Right lobe of liver (tissue), 6 donors: Measurements from ENCODE around the gene MCF2L2. TPM values are rescaled to one million over a fixed set of nuclear protein-coding genes. Genes with fewer than 3 reads are reported as not detected.

Experiments
- ATAC-seq, 4 donors: fragments of 200-7000 bp; cut with Tn5 transposase; one replicate each; pipeline ENCODE4 v1.9.1; 2020; ENCODE audit warnings: mild to moderate bottlenecking in 4 of 4, moderate library complexity in 4 of 4
- DNase-seq, 3 donors: peaks; one replicate each; pipeline ENCODE4 v3.0.0-alpha.2; 2020
- H3K27ac ChIP-seq, 3 donors: fragments of 200-600 bp; one replicate each; pipeline ENCODE4 v1.8.0; 2022
- H3K27me3 ChIP-seq, 2 donors: fragments of 200-600 bp; one replicate each; pipeline ENCODE4 v1.8.0; 2022
- H3K36me3 ChIP-seq, 4 donors: fragments of 200-600 bp; sonication (generic) in 1 of 4; one replicate each; pipeline versions ENCODE4 v1.5.1 to v1.8.0; 2017 to 2022; ENCODE audit warnings: control low read depth in 1 of 4
- H3K4me1 ChIP-seq, 4 donors: fragments of 200-600 bp; sonication (generic) in 1 of 4; one replicate each; pipeline versions ENCODE4 v1.5.1 to v1.8.0; 2017 to 2022; ENCODE audit warnings: control low read depth in 1 of 4
- H3K4me3 ChIP-seq, 3 donors: fragments of 200-600 bp; one replicate each; pipeline ENCODE4 v1.8.0; 2022
- H3K9me3 ChIP-seq, 4 donors: fragments of 200-600 bp; sonication (generic) in 1 of 4; one replicate each; pipeline versions ENCODE4 v1.5.1 to v1.8.0; 2017 to 2022; ENCODE audit warnings: control low read depth in 1 of 4
- POLR2A ChIP-seq: fragments of 450-650 bp; IDR thresholded peaks from one replicate; pipeline ENCODE4 v1.6.1; 2017; ENCODE audit warnings: antibody characterized with exemption, mild to moderate bottlenecking
- WGBS: methylation state at CpG from one replicate; pipeline ENCODE4 v1.1.6; 2018; ENCODE audit warnings: low coverage, low lambda C conversion rate; ENCODE audit not compliant: insufficient coverage; ENCODE audit errors: missing lambda C conversion rate; 5-methylcytosine and 5-hydroxymethylcytosine counted together
- intact Hi-C, 2 donors: fragments of 100-400 bp; cut with DNase I; formaldehyde crosslinking; loops; one replicate each; pipeline versions ENCODE4 v1.11.2 to v1.14.1; 2022
- total RNA-seq, 6 experiments: library from RNA; depleted of rRNA in 2 of 6; stranded (reverse); fragments of >200 nt in 2 of 6; fragmentation: NEBNext Ultra II Directional in 3 of 6; extraction: Animal tissue kit (Norgen Biotek cat#: 25700) in 3 of 6; gene quantifications; one replicate each; pipeline versions ENCODE4 v1.1.0 to v1.2.4, GENCODE V29; 2016 to 2023
- TF ChIP-seq, protein P1 (sequence below), 4 donors: fragments of 200-600 bp in 3 of 4; fragments of 450-650 bp in 1 of 4; IDR thresholded peaks; one replicate each; pipeline versions ENCODE4 v1.5.1 to v1.8.0; 2016 to 2022; ENCODE audit warnings: antibody characterized with exemption in 4 of 4, mild to moderate bottlenecking in 2 of 4
- donor health status: DM: no; HTN: yes; CAD: no.
- donor health status: DM: no; HTN: no; CAD: no.
- donor health status: DM: no; HTN: no; CAD: no.
- donor health status: DM: no; HTN: yes; CAD: no.
- donor health status: DM: no; HTN: yes; CAD: no.

The MCF2L2 gene
- total RNA-seq, 6 experiments from 2014 or later, result 0.07 to 0.19 (median 0.17) TPM; not detected in 1

DNA sequence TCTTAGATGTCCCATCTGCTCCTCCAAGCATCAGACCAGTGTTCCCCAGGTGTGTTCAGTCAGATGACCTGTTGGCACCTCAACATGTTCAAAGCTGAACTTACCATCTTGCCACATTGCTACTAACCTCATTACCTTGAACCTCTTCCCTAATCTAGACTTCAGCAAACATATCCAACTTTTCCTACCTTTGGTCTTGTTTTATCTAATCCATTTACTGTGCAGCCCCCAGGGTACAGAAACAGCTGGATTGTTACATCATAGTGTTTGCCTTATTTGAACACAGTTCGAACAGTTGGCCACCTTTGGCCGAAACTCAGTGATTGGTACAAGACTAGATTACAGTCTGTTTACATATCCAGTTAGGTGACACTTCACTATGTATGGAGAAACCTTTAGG lies 36.1 kb upstream of the MCF2L2 start:
- WGBS, result 20% methylated on average over 2 of the region's 2 CpGs
- H3K27ac ChIP-seq, result peak overlapping the region in 2 of 3 donors; percentile 65 to 74
- TF ChIP-seq, protein P1, sequence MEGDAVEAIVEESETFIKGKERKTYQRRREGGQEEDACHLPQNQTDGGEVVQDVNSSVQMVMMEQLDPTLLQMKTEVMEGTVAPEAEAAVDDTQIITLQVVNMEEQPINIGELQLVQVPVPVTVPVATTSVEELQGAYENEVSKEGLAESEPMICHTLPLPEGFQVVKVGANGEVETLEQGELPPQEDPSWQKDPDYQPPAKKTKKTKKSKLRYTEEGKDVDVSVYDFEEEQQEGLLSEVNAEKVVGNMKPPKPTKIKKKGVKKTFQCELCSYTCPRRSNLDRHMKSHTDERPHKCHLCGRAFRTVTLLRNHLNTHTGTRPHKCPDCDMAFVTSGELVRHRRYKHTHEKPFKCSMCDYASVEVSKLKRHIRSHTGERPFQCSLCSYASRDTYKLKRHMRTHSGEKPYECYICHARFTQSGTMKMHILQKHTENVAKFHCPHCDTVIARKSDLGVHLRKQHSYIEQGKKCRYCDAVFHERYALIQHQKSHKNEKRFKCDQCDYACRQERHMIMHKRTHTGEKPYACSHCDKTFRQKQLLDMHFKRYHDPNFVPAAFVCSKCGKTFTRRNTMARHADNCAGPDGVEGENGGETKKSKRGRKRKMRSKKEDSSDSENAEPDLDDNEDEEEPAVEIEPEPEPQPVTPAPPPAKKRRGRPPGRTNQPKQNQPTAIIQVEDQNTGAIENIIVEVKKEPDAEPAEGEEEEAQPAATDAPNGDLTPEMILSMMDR (IDR thresholded peaks at IDR 0.05), result no peak
- TF ChIP-seq POLR2A, result no peak
- no peaks in the 10 kb centered on the region for H3K9me3 ChIP-seq
- no peak overlapping the region for H3K4me3 ChIP-seq
- intact Hi-C loops, result no loop called here
- DNase-seq (peak in 1 of 3 donors; percentile 75), ATAC-seq (peak; percentile 51 to 83 (median 73))
- H3K4me1 ChIP-seq, result peaks cover 0 to 19% (median 3%) of the 10 kb centered on the region in 4 donors
- no peaks in the 10 kb centered on the region for H3K36me3 ChIP-seq
- no peaks in the 10 kb centered on the region for H3K27me3 ChIP-seq

DNA sequence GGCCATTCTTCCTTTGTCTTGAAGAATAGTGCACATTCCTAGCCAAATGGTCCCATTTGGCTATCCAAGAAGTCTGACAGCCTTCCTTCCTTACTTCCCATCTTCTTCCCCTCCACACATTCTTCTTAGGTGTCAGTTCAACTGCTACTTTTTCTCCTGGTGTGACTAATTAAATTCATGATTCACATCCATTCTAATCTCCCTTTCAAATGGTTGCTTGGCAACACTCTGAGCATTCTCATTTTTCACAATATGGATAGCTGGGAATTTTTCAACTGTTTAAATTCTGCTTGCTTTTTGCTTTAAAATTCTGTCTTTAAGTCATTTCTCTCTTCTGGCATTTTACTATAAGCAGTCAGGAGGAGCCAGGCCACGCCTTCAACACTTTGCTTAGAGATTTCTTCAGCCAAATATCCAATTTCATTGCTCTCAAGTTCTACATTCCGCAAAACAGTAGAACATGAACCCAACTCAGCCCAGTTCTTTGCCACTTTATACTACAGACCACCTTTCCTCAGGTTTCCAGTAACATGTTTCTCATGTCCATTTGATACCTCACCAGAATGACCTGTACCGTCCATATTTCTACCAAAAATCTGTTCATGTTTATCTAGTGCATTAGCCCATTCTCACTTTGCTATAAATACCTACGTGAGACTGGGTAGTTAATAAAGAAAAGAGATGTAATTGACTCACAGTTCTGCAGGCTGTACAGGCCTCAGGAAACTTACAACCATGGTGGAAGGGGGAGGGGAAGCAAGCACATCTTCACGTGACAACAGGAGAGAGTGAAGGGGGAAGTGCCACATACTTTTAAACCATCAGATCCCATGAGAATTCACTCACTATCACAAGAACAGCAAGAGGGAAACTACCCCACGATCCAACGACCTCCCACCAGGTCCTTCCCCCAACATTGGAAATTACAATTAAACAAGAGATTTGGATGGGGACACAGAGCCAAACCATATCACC lies 31.9 kb upstream of the MCF2L2 start:
- Histone ChIP-seq H3K27me3 (no peaks in the 10 kb centered on the region), H3K4me3 (no peak overlapping the region), H3K4me1 (peaks cover 0 to 6% (median 0%) of the 10 kb centered on the region in 4 donors), H3K36me3 (peaks cover 0 to 1% (median 0%) of the 10 kb centered on the region in 4 donors), H3K27ac (no peak overlapping the region), H3K9me3 (no peaks in the 10 kb centered on the region)
- intact Hi-C loops, result no loop called here
- ATAC-seq (no peak), DNase-seq (no peak)
- WGBS, result 91% methylated on average over 5 of the region's 7 CpGs
- TF ChIP-seq POLR2A, result no peak
- TF ChIP-seq, protein P1 (IDR thresholded peaks at IDR 0.05), result no peak

DNA sequence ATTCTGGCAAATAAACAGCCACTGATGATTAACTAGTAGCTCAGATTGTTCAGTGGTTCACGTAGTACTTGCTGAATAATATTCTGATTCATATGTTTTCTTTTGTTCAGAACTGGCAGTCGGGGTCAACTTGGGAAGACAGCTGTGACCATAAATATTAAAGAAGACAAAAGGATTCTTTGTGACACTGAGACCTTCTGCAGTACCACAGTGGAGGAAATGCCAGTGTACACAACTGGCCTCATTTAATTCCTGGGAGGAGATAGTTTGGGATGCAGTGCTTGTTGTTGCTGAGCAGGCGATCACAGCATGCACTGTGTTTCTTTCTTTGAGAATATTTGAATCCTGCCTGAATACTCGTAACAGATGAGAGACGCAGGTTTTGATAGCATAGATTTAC lies 26.7 kb upstream of the MCF2L2 start:
- no peak for ATAC-seq
- no peaks in the 10 kb centered on the region for H3K4me1 ChIP-seq
- intact Hi-C loops, result no loop called here

DNA sequence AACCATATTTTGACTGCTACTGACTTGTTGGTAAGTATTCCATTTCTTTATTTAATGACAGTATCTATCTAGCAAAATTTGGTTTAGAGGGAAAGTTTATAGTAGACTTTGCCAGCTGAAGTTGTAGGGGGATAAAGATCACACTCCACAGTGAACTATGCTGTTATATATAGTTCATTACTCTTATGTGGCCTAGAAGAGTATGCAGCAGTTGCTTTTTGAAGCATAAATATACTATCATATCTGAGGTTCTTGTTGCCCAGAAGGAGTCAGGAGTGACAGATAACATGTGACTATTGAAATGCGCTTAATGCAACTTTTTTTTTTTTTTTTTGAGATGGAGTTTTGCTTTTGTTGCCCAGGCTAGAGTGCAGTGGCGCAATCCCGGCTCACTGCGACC lies 25.6 kb upstream of the MCF2L2 start:
- Histone ChIP-seq H3K36me3 (peaks cover 0 to 10% (median 1%) of the 10 kb centered on the region in 4 donors), H3K9me3 (no peaks in the 10 kb centered on the region), H3K4me3 (no peak overlapping the region), H3K27ac (no peak overlapping the region), H3K27me3 (no peaks in the 10 kb centered on the region), H3K4me1 (no peaks in the 10 kb centered on the region)
- WGBS, result 94% methylated on average over 3 of the region's 4 CpGs
- ATAC-seq, result no peak
- TF ChIP-seq, protein P1 (IDR thresholded peaks at IDR 0.05), result no peak
- no peak for TF ChIP-seq POLR2A
- no peak for DNase-seq
- intact Hi-C loops, result no loop called here

More for the DNA sequence above, 26.7 kb upstream of the MCF2L2 start:
- H3K4me3 ChIP-seq, result no peak overlapping the region
- DNase-seq, result no peak
- no peak for TF ChIP-seq POLR2A
- TF ChIP-seq, protein P1 (IDR thresholded peaks at IDR 0.05), result no peak
- H3K27me3 ChIP-seq, result no peaks in the 10 kb centered on the region
- H3K27ac ChIP-seq, result no peak overlapping the region
- H3K9me3 ChIP-seq, result no peaks in the 10 kb centered on the region
- 90% methylated on average over 5 of the region's 5 CpGs for WGBS
- H3K36me3 ChIP-seq, result peaks cover 0 to 10% (median 1%) of the 10 kb centered on the region in 4 donors
